COLO668 (cell line): Measurements from ENCODE around the gene ZMIZ1.

Experiments used
- DNase-seq: peaks from one replicate; lab custom pipeline; 2025; ENCODE audit not compliant: unreplicated experiment; lab: John Stamatoyannopoulos, UW

ZMIZ1 gene

GRCh38 chr10:79063661-79064492 is 4.9 kb upstream of the ZMIZ1 start:
- DNase-seq, result no peak

GRCh38 chr10:79065091-79065551 is 3.6 kb upstream of the ZMIZ1 start:
- DNase-seq, result no peak

GRCh38 chr10:79065853-79066252 is 2.9 kb upstream of the ZMIZ1 start:
- DNase-seq, result no peak

DNA sequence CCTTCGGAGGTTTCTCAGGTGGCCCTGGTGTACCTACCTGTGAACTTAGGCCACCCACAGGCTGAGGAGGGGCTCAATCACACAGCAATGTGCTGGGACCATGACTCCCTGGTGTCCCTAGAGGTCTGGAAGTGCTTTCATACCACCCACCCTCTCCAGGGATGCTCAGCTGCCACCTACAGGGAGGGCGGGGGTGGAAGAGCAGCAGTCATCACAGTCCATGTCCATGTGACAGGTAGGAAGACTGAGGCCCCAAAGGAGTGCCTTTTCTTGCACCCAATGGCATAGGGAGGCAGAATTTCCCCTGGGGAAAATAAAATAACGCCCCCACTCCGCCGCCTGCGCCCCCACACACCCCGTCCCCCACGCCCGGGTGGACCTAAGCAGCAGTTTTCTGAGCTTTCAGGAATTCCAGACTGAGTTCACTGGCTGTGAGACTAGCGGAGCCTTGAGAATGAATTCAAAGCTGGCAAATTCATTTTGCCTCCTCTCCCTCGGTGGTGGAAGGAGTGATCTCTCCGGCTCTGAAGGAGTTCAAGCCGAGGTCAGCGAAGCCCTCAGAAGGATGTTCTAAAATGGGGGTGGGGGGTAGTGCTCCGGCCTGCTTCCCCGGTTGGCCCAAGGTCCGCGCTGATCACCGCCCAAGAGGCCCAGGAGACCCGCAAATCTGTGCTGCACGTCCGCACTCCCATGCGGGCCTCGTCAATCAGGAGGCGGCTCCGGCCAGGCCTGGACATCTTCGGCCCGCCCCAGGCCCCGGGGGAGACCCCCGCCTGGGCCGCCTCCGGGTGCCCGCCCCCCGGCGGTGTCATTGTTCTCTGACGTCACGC is 2.1 kb upstream of the ZMIZ1 start:
- peak; percentile 33 for DNase-seq

DNA sequence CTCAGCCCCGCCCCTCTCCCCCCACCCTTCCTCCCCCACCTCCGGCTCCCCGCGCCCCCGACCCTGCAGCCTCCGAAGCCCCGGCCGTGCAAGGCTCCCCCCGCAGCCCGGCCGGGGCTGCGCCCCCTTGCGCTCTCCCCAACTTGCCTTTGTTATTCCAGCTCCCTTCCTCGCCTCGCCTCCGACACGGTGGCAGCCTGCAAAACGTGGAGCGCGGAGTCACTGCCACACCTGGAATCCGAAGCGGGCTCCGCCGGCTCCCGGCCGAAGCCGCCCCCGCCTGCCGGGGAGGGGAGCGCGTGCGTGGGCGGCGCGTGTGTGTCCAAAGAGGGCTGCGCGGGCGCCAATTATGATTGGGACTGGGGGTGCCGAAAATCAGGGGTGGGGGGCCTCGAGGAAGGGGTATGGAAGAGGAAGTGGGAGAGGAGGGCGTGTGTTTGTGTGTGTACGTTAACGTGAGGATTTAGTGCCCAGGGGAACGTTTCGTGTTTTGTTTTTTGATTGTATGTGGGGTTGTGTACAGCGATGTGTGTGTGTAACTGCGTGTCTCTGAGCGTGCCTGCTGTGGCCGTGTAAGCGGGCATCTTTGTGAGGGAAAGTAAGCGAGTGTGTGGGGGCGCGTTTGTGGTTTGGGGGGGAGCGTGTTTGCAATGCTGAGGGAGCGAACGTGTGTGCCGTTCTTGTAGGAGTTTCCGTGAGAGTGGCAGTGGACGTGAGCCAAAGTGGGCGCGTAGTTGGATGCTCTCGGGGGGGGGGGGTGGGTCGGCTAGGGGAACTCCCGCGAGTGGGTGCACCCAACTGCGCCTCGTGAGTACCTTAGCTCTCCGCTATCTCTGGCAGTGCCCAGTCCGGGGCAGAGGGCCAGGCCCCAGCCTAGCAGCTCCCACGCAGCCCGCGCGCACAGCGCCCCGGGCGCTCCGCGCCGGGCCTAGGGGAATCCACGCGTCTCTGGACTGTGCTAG is 1.2 kb upstream of the ZMIZ1 start:
- DNase-seq, result peak; percentile 81

GRCh38 chr10:79068203-79068561 is 584 bp upstream of the ZMIZ1 start:
- peak; percentile 31 for DNase-seq

- peak; percentile 57 for DNase-seq
Observed at GRCh38 chr10:79069325-79070080, 737 bp downstream of the ZMIZ1 start.

GRCh38 chr10:79070081-79070605 is 1.4 kb downstream of the ZMIZ1 start:
- DNase-seq, result peak; percentile 56

DNA sequence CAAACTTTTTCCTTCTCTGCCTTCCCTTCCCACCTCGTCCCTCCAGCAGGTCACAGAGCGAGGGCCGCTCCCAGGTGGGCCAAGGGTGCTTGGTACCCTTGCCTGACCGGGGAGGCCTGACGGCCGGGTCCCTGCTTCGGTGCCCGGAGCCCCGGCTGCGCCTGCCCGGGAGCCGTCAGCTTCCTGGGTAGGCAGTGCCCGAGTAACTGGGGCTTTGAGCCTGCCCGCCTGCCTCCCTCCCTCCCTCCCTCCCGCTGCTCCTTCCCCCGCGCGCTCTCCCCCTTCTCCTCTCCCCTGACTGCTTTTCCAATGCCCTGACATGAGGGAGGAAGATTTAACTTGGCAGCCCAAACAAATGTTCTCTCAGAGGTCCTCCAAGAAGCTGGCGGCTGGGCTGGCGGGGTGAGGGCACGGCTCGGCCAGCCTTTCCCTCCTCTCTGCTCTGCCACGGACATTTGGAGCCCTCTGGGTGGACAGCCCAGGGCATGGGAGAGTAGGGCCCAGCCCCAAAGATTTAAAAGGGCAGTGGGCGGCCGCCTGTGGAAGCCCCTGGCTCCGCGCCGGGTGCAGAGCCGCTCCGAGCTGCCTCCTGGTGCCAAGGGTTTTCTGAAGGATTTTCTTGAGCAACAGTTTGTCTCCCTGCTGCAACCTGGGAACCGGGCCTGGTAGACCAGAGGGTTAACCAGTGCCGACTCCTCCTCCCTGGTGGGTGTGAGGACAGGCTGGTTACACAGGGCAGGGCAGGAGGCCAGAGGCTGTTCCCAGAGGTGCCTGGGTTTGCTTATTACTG is 2.0 kb downstream of the ZMIZ1 start:
- DNase-seq, result peak; percentile 61

- DNase-seq, result no peak
Observed at GRCh38 chr10:79071396-79071923, 2.7 kb downstream of the ZMIZ1 start.

- DNase-seq, result no peak
Observed at GRCh38 chr10:79072041-79072441, 3.3 kb downstream of the ZMIZ1 start.

DNA sequence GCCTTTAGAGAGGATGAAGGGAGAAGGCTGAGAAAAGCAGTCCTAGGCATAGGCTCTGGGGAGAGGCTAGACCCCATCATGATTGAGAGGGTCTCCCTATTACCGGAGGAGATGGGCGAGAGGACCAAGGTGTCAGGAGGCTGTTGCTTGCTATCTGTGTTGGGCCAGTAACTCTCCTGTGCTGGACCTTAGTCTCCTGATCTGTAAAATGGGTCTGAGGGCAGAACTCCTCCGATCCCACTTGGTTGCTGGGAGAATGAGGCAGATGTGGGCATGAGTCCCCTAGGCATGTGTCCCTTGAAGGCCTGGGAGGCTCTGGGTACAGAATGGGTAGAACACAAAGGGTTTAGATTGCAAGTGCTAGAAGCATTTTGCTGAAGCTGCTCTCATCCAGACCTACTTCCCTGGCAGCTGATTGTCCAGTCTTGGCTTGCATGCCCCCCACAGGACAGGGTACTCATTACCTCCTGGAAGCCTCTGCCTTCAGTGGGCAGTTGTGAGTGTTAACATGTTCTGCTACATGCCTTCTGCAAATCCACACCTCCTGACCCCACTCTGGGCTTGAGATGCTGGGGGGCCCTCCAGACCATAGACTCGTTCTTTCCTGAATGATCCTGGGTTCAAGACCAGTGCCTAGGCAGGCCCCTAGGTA is 4.4 kb downstream of the ZMIZ1 start:
- no peak for DNase-seq

GRCh38 chr10:79073784-79074432 is 5.1 kb downstream of the ZMIZ1 start:
- peak; percentile 72 for DNase-seq

- peak; percentile 54 for DNase-seq
Observed at GRCh38 chr10:79074732-79075131, 6.0 kb downstream of the ZMIZ1 start.

- no peak for DNase-seq
Observed at GRCh38 chr10:79075418-79075817, 6.7 kb downstream of the ZMIZ1 start.

GRCh38 chr10:79077488-79078173 is 8.9 kb downstream of the ZMIZ1 start:
- no peak for DNase-seq

GRCh38 chr10:79078367-79079053 is 9.7 kb downstream of the ZMIZ1 start:
- DNase-seq, result no peak
